Measurements from ENCODE around the gene KRABD2.
"Not testable (repeated sequence)": the region's sequence is repeated elsewhere in the genome, so short reads cannot be mapped to it uniquely, and the experiment has no call there.

Gene KRABD2

GRCh38 chr17:8392274-8392673 is 15.8 kb upstream of the KRABD2 start:
- DNase-seq, result no peak

- no peak for DNase-seq
Measured at GRCh38 chr17:8391711-8392110, 15.2 kb upstream of the KRABD2 start.

- no peak for DNase-seq
Measured at GRCh38 chr17:8387914-8388651, 11.6 kb upstream of the KRABD2 start.

- DNase-seq, result no peak
Measured at GRCh38 chr17:8386841-8387240, 10.3 kb upstream of the KRABD2 start.

DNA sequence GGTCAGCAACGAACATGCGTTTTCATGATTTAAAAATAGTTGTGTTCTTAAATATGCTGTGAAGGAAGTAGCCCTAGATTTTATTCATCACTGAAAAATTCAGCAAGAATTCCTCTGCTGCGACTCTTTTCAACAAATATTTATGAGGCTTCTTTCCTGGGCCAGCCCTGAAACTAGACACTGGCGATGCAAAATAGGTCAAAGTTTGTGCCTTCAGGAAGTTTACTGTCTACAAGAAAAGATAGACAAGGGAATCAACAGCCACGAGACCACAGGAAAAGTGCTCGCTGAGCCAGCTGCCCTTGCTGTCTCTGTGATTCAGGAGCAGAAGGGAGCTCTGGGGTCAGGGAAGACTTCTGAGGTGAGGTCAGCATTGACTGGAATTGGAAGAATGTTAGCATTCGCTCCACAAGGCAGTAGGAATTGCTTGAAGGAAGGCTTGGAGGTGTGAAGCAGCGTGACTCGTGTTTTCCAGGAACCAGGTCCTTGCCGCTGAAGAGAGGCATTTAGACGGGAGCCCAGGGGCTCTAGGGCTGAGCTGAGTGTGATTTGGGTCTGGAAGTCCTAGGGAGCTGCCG is 8.4 kb upstream of the KRABD2 start:
- no peak for DNase-seq

GRCh38 chr17:8383143-8383822 is 6.8 kb upstream of the KRABD2 start, which contains the start of gene RPL26:
RPL26 (minus strand) TSS chr17:8383193; CDS start chr17:8382310, 883 bp downstream.
- peak; percentile 90 for DNase-seq

- no peak for DNase-seq
Measured at GRCh38 chr17:8382880-8383142, 6.3 kb upstream of the KRABD2 start.

- DNase-seq, result no peak
Measured at GRCh38 chr17:8382052-8382879, 5.8 kb upstream of the KRABD2 start.

- no peak for DNase-seq
Measured at GRCh38 chr17:8380049-8380448, 3.5 kb upstream of the KRABD2 start.

DNA sequence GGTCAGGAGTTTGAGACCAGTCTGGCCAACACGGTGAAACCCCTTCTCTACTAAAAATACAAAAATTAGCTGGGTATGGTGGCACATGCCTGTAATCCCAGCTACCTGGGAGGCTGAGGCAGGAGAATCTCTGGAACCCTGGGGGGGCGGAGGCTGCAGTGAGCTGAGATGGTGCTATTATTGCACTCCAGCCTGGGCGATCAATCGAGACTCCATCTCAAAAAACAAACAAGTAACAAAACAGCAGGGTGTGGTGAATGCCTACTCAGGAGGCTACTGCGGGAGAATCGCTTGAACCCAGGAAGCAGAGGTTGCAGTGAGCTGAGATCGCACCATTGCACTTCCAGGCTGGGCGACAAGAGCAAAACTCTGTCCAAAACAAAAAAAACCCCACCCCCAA is 1.6 kb upstream of the KRABD2 start:
- not testable (repeated sequence) for DNase-seq

DNA sequence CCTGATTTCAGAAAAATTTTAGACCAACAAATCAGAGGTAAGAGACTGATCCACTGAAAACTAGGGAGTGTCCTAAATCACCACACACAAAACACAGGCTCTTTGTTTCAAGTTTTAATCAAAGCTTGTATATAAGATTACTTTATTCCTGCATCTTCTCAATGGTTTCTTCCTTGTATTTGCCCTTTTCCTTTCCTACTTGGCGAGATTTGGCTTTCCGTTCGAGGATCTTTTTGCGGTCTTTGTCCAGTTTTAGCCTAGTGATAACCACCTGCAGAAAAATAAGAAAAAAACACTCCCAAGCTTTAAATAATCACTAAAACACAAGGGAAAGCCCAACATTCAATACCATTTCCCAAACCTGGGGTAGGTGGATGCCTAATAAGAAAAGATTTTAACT is 918 bp upstream of the KRABD2 start:
- DNase-seq, result no peak

DNA sequence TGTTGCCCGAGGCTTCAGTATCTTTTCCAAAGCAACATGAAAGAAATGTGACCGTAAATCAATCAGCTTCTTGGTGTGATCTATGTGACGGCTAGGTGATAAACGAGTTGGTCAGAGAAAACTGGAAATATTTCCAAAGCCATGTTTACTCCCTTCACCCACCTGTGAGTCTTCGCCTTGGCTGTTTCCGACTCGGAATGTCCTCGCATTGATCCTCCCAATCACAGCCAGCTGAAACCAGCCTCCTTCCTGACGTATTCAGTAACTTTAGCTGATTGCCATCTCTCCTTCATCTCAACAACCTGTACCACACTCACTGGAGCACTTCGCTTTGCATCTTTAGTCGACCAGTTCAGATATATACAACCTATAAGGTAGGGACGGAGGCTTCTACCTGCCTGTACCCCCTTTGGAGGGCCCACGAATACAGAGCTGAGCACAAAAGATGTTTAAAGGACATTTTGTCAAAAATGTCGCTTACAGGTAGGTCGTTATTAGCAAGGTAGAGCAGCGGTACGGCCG is 705 bp downstream of the KRABD2 start:
- DNase-seq, result no peak

GRCh38 chr17:8373856-8374255 is 2.6 kb downstream of the KRABD2 start:
- DNase-seq, result not testable (repeated sequence)

- no peak for DNase-seq
Measured at GRCh38 chr17:8372422-8372821, 4.1 kb downstream of the KRABD2 start.

DNA sequence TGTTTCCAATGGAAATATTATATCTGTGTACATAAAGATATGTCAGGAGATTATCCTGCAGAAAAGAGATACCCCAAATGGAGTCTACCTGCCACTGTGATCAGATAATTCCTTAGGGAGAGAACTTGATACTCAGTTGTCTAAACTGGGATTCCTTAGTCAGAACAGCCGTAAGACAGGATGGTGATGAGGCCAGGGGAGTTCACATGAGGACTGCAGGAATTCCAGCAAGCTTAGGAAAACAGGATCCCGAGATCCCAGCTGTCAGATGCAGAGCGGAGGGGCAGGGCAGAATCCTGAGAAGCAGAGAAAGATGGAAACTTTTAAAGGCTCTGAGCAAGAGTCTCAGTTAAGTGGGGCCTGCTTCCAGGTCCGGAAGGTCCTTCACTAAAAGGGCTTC is 4.7 kb downstream of the KRABD2 start:
- DNase-seq, result no peak

- no peak for DNase-seq
Measured at GRCh38 chr17:8369944-8370343, 6.6 kb downstream of the KRABD2 start.

- no peak for DNase-seq
Measured at GRCh38 chr17:8368193-8368592, 8.3 kb downstream of the KRABD2 start.

DNA sequence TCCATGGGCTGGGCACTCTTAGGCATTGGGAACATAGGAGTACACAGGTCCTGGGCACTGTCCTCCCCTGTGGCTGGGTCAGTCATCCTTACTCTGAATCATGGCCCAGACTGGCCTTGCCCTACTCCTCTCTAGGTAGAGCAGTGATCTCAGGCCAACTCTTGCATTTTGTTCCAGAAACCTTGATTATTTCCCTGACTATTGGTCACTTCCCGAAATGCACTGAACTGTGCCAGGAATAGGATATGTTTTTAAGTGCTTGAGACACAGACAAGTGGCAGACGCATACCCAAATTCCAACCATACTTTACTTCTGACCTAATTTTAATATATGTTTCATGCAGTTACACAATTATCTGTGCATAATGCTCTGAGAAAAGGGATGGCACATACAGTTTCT is 10.3 kb downstream of the KRABD2 start:
- no peak for DNase-seq

GRCh38 chr17:8365143-8365542 is 11.4 kb downstream of the KRABD2 start:
- DNase-seq, result no peak

DNA sequence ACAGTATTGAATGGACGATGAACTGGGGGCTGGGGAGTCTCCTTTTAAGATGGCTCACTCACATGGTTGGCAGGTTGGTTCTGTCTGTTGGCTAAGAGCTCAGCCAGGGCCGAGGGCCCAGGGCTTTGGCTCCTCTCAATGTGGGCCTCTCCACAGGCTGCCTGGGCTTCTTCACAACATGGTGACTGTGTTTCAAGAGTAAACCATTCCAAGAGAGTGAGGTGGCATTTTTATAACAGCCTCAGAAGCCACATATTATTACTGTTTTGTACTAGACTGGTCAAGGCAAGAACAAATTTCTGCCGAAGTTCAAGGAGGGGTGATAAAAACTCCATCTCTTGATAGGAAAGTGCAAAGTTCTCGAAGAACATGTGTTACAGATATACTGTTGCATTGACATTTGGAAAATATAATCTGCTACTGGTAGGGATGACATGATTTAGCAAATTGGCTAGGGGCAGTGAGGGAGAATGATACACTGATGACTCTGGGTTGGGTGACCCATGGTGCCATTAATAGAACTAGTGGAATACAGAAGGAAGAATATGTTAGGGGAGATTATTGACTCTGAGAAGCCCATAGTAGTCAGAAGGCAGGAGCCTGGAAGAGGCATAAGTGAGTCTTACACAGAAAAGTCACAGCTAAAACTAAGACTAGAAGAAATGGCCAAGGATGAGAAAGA is 13.7 kb downstream of the KRABD2 start:
- DNase-seq, result no peak

DNA sequence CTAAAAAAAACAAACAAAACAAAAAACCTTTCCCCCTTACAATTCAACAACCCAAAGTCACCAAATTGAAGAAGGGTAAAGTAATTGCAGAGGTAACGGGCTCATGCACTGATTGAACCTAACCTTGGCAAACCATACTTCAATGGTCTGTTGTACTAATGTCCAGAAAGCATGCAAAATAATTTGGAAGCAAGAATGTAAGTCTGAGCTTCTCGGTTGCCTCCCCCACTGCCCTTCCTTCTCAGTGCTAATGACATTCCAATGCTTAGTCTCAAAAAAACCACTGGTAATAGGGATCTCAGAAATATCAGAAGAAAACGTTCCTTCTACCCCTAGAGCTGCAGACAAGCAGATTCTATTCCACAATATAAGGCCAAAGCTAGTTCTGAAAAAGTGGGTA is 15.8 kb downstream of the KRABD2 start:
- DNase-seq, result no peak

DNA sequence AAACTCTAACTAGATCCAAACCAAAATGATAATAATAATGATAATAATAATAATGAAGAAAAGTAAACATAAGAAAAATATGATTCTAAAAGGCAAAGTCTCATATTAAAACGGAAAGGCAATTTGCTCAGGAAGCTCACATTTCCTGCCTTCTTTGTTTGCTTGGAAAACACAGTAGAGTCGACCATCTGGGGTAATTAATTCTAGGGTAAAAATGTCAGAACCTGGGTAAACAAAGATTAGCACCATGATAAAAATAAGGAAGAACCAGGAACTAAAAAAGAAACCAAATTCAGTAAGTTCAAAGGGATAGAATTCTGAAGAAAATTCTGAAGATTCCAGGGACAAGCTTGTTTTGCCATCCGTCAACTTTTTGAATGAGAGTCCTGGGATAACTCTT is 16.2 kb downstream of the KRABD2 start:
- DNase-seq, result no peak

DNA sequence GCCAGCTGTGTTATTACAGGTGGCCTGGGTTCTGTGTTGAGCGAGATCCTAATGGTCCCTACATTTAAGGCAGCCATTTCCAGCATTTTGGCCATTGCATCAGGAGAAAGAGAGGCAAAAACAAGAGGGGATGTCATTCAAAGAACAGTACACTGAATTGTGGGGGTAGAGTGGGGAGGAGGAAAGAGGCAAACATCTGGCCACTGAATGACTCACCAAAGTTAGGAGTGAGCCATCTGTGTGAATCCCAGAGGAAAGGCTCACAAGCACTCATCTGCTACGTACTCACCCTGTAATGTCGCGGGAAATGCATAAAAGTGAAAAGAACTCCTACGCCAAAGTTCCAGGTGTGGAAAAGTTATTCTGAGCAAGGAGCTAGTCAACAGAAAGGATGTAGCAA is 16.7 kb downstream of the KRABD2 start:
- DNase-seq, result no peak
